Glutamatergic neuron (in vitro differentiated cells): ENCODE data around the gene EPB41. TPM values are rescaled to one million over a fixed set of nuclear protein-coding genes. Genes with fewer than 3 reads are reported as not detected.
A peak's percentile ranks its signal among the peaks of the same experiment; 100 is the strongest.
"Not testable (repeated sequence)": the region's sequence is repeated elsewhere in the genome, so short reads cannot be mapped to it uniquely, and the experiment has no call there.

Source experiments
- DNase-seq: peaks from one replicate; pipeline ENCODE4 v3.0.0; 2022
- H3K27ac Mint-ChIP-seq: one replicate; pipeline ENCODE4 v1.8.0; 2020; ENCODE audit warnings: mild to moderate bottlenecking, mixed read lengths, inconsistent platforms; ENCODE audit not compliant: unreplicated experiment
- H3K27me3 Mint-ChIP-seq: one replicate; pipeline ENCODE4 v1.8.0; 2020; ENCODE audit warnings: mild to moderate bottlenecking, moderate library complexity, mixed read lengths, inconsistent platforms; ENCODE audit not compliant: unreplicated experiment
- H3K36me3 Mint-ChIP-seq: one replicate; pipeline ENCODE4 v1.8.0; 2020; ENCODE audit warnings: mild to moderate bottlenecking, mixed read lengths, inconsistent platforms; ENCODE audit not compliant: unreplicated experiment
- H3K4me1 Mint-ChIP-seq: one replicate; pipeline ENCODE4 v1.8.0; 2020; ENCODE audit warnings: mild to moderate bottlenecking, low read depth, mixed read lengths, inconsistent platforms; ENCODE audit not compliant: unreplicated experiment
- H3K4me3 Mint-ChIP-seq: one replicate; pipeline ENCODE4 v1.8.0; 2020; ENCODE audit warnings: mild to moderate bottlenecking, mixed read lengths, inconsistent platforms; ENCODE audit not compliant: unreplicated experiment
- H3K9me3 Mint-ChIP-seq: one replicate; pipeline ENCODE4 v1.8.0; 2020; ENCODE audit warnings: mild to moderate bottlenecking, moderate library complexity, mixed read lengths, inconsistent platforms; ENCODE audit not compliant: unreplicated experiment
- CTCF ChIP-seq: fragments of 200-600 bp; sonication (generic); IDR thresholded peaks from one replicate; pipeline ENCODE4 v1.5.0; 2021; ENCODE audit not compliant: partially characterized antibody, unreplicated experiment
- total RNA-seq: library from RNA; stranded (reverse); fragmentation: NEBNext Ultra II Directional; extraction: Animal tissue kit (Norgen Biotek cat#: 25700); gene quantifications from one replicate; pipeline ENCODE4 v1.2.1, GENCODE V29; 2021; ENCODE audit not compliant: unreplicated experiment

EPB41 gene
- total RNA-seq, 1 donor from 2014 or later = 213 TPM

GRCh38 chr1:29142714-29143113, 228.3 kb downstream of the EPB41 start:
- no peak for DNase-seq
- H3K9me3 Mint-ChIP-seq = no peaks in the 10 kb centered on the region
- H3K4me3 Mint-ChIP-seq = no peak overlapping the region
- H3K27me3 Mint-ChIP-seq = no peaks in the 10 kb centered on the region
- H3K4me1 Mint-ChIP-seq = no peaks in the 10 kb centered on the region
- H3K36me3 Mint-ChIP-seq = peaks cover 4% of the 10 kb centered on the region
- no peak overlapping the region for H3K27ac Mint-ChIP-seq
- TF ChIP-seq CTCF = no peak

DNA sequence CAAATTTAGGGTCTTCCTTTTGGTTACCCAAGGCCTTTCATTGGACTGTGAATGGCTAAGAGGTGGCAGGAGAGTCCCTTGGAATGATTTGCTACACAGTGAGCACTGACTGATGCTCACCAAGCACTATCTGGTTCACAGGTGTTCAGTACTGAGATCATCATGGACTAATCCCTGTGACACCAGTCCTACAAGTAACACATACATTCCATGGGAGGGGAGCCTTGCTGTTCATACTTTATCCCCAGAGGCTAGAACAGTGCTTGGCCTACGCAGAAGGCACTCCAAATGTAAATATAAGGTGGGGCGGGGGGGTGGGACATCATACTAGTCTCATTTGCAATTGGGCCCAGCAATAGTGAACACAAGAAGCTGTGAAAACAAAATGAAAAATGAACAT, 229.8 kb downstream of the EPB41 start:
- DNase-seq = no peak
- TF ChIP-seq CTCF = no peak
- H3K4me3 Mint-ChIP-seq = no peak overlapping the region
- H3K36me3 Mint-ChIP-seq = peaks cover 17% of the 10 kb centered on the region
- H3K27me3 Mint-ChIP-seq = no peaks in the 10 kb centered on the region
- H3K4me1 Mint-ChIP-seq = no peaks in the 10 kb centered on the region
- H3K9me3 Mint-ChIP-seq = no peaks in the 10 kb centered on the region
- no peak overlapping the region for H3K27ac Mint-ChIP-seq

- peaks cover 17% of the 10 kb centered on the region for H3K36me3 Mint-ChIP-seq
- H3K4me1 Mint-ChIP-seq = no peaks in the 10 kb centered on the region
- peaks cover 2% of the 10 kb centered on the region for H3K27me3 Mint-ChIP-seq
- H3K27ac Mint-ChIP-seq = no peak overlapping the region
- H3K4me3 Mint-ChIP-seq = peak overlapping the region; percentile 9
- no peaks in the 10 kb centered on the region for H3K9me3 Mint-ChIP-seq
- no peak for TF ChIP-seq CTCF
- DNase-seq = no peak
These were observed 231.5 kb downstream of the EPB41 start for GRCh38 chr1:29145739-29146437.

GRCh38 chr1:29148656-29149491, 234.5 kb downstream of the EPB41 start:
- H3K27ac Mint-ChIP-seq = no peak overlapping the region
- H3K36me3 Mint-ChIP-seq = peaks cover 17% of the 10 kb centered on the region
- no peak overlapping the region for H3K4me3 Mint-ChIP-seq
- no peaks in the 10 kb centered on the region for H3K9me3 Mint-ChIP-seq
- peaks cover 2% of the 10 kb centered on the region for H3K27me3 Mint-ChIP-seq
- DNase-seq = no peak
- no peaks in the 10 kb centered on the region for H3K4me1 Mint-ChIP-seq
- no peak for TF ChIP-seq CTCF

DNA sequence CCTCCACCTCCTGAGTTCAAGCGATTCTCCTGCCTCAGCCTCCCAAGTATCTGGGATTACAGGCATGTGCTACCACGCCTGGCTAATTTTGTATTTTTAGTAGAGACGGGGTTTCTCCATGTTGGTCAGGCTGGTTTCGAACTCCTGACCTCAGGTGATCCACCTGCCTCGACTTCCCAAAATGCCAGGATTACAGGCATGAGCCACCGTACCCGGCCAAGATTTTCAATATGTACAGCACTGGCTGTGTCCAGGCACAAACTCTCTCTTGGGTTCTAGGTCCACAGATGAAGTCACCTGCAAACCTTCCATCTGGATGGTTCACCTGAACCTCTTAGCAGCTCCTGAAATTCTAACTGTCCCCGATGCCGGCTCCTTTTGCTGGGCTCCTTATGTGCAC, 236.0 kb downstream of the EPB41 start:
- not testable (repeated sequence) for H3K27ac Mint-ChIP-seq, H3K9me3 Mint-ChIP-seq, H3K4me1 Mint-ChIP-seq, H3K27me3 Mint-ChIP-seq, H3K4me3 Mint-ChIP-seq, DNase-seq
- peaks cover 17% of the 10 kb centered on the region for H3K36me3 Mint-ChIP-seq
